Measurements from ENCODE around the gene PTPRS.
A peak's percentile ranks its signal among the peaks of the same experiment; 100 is the strongest.
"Not testable (repeated sequence)": the region's sequence is repeated elsewhere in the genome, so short reads cannot be mapped to it uniquely, and the experiment has no call there.

The PTPRS gene

DNA sequence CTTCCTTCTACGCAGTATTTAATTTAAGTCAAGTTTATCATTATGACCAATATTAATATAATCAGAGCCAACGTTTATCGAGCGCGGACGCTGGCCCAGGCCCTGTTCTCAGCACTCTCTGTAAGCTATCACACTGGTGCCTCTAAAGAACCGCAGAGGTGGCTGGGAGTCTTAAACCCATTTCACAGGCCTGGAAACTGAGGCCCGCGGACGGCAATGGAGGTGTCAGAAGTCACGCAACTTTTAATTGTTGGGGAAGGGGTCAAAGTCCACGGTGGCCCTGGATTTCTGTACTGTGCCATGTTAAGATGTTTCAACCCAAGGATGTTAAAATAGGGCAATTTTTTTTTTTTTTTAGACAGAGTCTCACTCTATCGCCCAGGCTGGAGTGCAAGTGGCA, 8.8 kb downstream of the PTPRS start:
- no peak for DNase-seq

GRCh38 chr19:5330307-5330720, 10.3 kb downstream of the PTPRS start:
- DNase-seq = no peak

- DNase-seq = no peak
Observed at GRCh38 chr19:5329141-5329540, 11.5 kb downstream of the PTPRS start.

DNA sequence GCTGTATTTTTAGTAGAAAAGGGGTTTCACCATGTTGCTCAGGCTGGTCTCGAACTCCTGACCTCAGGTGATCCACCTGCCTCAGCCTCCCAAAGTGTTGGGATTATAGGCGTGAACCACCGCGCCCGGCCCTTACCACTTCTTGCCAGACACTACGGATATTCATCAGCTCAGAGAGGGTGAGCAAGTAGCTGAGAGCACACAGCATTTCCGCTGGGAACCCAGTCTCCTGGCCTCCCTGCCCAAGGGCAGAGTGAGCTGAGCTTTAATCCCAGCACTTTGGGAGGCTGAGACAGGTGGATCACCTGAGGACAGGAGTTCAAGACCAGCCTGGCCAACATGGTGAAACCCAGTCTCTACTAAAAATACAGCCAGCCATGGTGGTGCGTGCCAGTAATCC, 12.2 kb downstream of the PTPRS start:
- DNase-seq = not testable (repeated sequence)

- DNase-seq = no peak
Observed at GRCh38 chr19:5326986-5327623, 13.5 kb downstream of the PTPRS start.

GRCh38 chr19:5326545-5326944, 14.1 kb downstream of the PTPRS start:
- no peak for DNase-seq

DNA sequence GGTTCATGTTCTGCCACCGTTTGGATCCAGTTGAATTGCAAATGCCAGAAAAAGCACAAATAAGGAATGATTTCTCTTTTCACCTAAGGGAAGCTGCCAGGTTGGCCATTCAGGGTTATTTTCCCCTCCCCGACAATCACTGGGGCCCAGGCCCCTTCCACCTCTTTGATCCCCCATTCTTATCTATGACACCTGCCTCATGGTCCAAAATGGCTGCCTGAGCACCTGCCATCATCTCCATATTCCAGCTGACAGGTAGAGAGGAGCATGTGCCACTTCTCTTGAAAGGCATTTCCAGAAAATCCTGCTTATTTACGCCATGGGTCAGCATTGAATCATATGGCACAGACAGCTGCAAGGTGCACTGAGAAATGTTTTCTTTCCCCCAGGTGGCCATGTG, 15.7 kb downstream of the PTPRS start:
- DNase-seq = no peak

GRCh38 chr19:5323475-5323811, 17.2 kb downstream of the PTPRS start:
- DNase-seq = no peak

GRCh38 chr19:5321851-5322681, 18.5 kb downstream of the PTPRS start:
- no peak for DNase-seq

- DNase-seq = no peak
Observed at GRCh38 chr19:5321066-5321642, 19.5 kb downstream of the PTPRS start.

GRCh38 chr19:5319516-5319915, 21.1 kb downstream of the PTPRS start:
- no peak for DNase-seq

DNA sequence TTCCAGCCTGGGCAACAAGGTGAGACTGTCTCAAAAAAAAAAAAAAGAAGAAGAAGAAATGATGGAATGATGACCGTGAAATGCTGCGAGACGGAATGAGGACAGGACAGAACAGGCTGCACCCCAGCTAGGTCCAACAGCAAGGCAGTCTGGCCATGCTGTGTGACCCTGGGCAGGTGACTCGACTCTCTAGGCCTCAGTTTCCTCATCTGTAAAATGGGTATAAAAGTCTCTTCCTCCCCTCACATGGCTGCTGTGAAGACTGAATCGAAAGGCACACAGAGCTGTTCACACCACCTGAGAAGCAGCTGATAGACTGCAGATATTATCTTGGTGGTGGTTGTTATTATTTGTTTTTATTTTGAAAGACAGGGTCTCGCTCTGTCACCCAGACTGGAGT, 22.3 kb downstream of the PTPRS start:
- no peak for DNase-seq

GRCh38 chr19:5317321-5317720, 23.3 kb downstream of the PTPRS start:
- DNase-seq = no peak

DNA sequence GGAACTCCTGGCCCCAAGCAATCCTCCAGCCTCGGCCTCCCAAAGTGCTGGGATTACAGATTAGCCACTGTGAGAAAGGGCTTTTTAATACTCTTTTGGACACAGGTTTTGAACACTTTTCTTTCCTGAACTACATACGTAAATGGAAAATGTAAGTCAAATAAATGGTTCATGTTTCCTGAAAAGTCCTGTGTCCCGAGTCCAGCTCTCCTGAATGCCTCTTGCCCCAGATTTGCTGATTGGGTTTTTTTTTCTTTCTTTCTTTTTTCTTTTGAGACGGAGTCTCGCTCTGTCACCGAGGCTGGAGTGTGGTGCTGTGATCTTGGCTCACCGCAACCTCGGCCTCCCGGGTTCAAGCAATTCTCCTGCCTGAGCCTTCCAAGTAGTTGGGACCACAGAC, 24.5 kb downstream of the PTPRS start:
- no peak for DNase-seq

DNA sequence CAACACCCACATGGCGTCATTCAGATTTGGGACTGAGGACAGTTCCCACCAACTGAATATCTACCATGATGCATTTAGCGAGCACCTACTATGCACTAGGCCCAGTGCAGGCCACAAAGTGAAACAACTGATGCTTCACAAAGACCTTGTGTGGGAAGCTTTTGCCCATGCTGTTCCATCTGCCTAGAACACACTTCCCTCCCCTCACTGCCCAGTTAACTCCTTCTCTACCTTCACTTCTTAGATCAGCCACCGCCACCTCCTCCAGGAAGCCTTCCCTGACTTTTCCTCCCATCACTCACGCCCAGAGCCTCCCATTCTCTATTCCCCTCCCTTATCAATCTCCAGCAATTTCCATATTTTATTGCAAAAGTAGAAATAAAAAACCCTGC, 25.7 kb downstream of the PTPRS start:
- no peak for DNase-seq

DNA sequence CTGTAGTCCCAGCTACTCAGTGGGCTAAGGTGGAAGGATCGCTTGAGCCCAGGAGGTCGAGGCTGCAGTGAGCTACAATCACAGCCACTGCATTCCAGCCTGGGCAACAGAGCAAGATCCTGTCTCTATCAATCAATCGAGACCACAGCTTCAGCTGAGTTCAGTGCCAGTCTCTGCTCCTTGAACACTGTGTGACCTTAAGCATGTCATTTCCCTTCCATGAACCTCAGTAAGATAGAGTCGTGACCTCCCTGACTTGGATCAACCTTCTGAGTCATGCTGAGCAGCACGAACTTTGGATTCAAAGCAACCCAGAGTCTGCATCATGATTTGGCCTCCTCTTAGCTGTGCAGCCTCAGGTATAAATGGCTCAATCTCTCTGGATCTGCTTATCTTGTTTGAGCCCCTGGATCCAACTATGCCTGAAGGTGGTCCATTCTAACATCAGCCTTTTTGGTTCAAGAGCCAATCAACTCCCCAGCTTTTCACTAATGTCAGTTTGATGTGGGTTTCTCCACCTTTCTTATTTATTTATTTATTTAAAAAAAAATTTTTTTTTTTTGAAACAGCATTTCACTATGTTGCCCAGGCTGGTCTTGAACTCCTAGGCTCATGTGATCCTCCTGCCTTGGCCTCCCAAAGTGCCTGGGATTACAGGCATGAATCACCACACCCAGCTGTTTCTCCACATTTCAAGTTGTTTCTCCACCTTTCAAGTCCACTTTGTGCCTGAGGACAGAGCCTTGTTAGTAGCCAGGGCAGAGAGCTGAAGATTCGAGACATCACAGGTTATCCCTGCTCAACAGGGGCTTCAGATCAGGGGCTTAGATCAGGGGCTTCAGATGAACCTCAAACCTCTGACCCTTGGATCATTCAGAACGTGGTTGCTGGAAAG, 26.4 kb downstream of the PTPRS start:
- no peak for DNase-seq

GRCh38 chr19:5313307-5313706, 27.3 kb downstream of the PTPRS start:
- peak; percentile 10 for DNase-seq

DNA sequence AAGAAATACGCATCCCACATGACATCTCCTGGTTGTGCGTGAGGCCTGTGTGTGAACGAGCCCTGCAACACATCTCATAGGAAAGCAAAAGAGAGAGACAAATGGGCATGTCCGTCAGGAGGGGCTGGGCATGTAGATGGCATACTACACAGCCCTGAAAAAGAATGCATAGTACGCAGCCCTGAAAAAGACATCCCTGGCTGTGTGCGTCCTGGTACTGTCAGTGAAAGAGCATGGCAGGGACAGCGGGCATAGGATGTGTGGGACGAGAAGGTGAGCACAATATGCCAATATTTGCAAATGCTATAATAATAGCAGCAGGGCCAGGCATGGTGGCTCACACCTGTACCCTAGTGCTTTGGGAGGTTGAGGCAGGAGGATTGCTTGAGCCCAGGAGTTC, 28.6 kb downstream of the PTPRS start:
- DNase-seq = no peak

- DNase-seq = no peak
Observed at GRCh38 chr19:5309438-5310204, 31.0 kb downstream of the PTPRS start.

GRCh38 chr19:5308451-5309437, 31.9 kb downstream of the PTPRS start:
- no peak for DNase-seq

GRCh38 chr19:5307655-5308054, 33.0 kb downstream of the PTPRS start:
- DNase-seq = no peak
